ENCODE results near the gene IFNW1. TPM values are rescaled to one million over a fixed set of nuclear protein-coding genes. Genes with fewer than 3 reads are reported as not detected.

IFNW1 gene
- total and polyA plus RNA-seq, 2 of the 13 experiments (the other 11 are each of a cell fraction or from before 2014, with no cell fraction given) = not detected

DNA sequence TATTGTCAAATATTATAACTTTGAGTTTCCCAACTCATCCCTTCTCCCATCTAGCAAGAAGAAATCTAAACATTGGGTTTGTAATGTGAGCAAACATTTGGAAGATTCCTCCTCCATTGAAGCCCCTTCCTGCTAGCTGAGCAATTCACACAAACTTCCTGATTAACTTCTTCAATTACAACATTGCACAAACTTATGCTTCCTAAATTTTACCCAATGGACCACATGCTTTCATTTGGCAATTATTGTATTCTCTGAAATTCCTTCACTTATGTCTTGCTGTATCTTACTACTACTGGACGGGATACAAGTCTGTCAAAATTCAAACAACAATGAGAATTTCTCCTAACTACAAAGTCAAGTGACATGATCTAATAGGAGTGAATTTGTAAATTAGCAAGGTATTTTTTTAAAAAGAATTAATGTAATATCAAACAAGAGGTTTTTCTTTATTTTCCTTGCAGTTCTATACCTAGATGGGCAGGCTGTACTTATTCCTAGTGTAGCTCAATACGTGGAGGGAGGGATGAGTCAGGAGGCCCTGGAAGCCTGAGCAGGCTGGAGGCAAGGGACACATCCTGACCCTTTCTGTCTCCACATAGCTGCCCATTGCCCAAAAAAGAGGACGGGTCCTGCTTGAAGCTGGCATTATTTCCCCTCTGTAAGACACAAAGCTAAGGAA lies 11.8 kb upstream of the IFNW1 start:
- FAIRE-seq = no peak
- Histone ChIP-seq H3K36me3 (replicated peaks in 1 of 2; ENCODE audit: control insufficient read depth in 1 of 2, insufficient read depth in 2 of 2, low read length in 2 of 2) (no peaks in the 10 kb centered on the region), H3K79me2 (ENCODE audit: insufficient read depth, low read length) (no peaks in the 10 kb centered on the region), H3K27ac (ENCODE audit: extremely low read length, insufficient read depth, low read length) (no peak overlapping the region), H3K9ac (ENCODE audit: insufficient read depth, low read depth, low read length) (no peak overlapping the region), H2AFZ (ENCODE audit: low read length) (no peak overlapping the region), H3K27me3 (ENCODE audit: control insufficient read depth in 1 of 2, insufficient read depth in 2 of 2, low read length in 2 of 2) (no peaks in the 10 kb centered on the region), H4K20me1 (ENCODE audit: insufficient read depth, low read length) (no peaks in the 10 kb centered on the region), H3K9me3 (ENCODE audit: low read length) (no peaks in the 10 kb centered on the region; the same call in 1 of the 2 replicates), H3K4me3 (replicated peaks in 1 of 3; ENCODE audit: insufficient read depth in 1 of 3, low read depth in 2 of 3, low read length in 3 of 3) (no peak overlapping the region), H3K4me2 (ENCODE audit: low read depth, low read length) (no peak overlapping the region), H3K4me1 (ENCODE audit: insufficient read depth, low read length) (no peaks in the 10 kb centered on the region)
- no peak for DNase-seq (ENCODE audit: low spot score)
- WGBS (ENCODE audit: low lambda C conversion rate) = 5% methylated on average over 3 of the region's 3 CpGs
- no peak for TF ChIP-seq ZNF232 (CRISPR knock-in tag; IDR thresholded peaks at IDR 0.05; ENCODE audit: borderline replicate concordance)
- TF ChIP-seq ZNF484 (CRISPR knock-in tag; IDR thresholded peaks at IDR 0.05; ENCODE audit: borderline replicate concordance, low read depth) = no peak
- no peak for TF ChIP-seq RBFOX2 (IDR thresholded peaks at IDR 0.05; ENCODE audit: low read depth, low read length)
- TF ChIP-seq ZSCAN9 (CRISPR knock-in tag; IDR thresholded peaks at IDR 0.05; ENCODE audit: borderline replicate concordance) = no peak
- TF ChIP-seq, protein P1, sequence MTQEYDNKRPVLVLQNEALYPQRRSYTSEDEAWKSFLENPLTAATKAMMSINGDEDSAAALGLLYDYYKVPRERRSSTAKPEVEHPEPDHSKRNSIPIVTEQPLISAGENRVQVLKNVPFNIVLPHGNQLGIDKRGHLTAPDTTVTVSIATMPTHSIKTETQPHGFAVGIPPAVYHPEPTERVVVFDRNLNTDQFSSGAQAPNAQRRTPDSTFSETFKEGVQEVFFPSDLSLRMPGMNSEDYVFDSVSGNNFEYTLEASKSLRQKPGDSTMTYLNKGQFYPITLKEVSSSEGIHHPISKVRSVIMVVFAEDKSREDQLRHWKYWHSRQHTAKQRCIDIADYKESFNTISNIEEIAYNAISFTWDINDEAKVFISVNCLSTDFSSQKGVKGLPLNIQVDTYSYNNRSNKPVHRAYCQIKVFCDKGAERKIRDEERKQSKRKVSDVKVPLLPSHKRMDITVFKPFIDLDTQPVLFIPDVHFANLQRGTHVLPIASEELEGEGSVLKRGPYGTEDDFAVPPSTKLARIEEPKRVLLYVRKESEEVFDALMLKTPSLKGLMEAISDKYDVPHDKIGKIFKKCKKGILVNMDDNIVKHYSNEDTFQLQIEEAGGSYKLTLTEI (CRISPR knock-in tag; conservative IDR thresholded peaks at IDR 0.05) = no peak
- TF ChIP-seq, protein P2, sequence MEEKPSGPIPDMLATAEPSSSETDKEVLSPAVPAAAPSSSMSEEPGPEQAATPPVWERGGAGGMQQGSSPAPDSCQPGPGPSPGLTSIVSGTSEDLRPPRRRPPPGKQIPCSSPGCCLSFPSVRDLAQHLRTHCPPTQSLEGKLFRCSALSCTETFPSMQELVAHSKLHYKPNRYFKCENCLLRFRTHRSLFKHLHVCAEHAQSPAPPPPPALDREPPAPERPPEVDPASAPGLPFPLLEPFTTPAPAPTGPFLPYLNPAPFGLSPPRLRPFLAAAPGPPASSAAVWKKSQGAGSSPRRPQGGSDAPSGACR (CRISPR knock-in tag; IDR thresholded peaks at IDR 0.05) = no peak
- TF ChIP-seq KAT7 (CRISPR knock-in tag; IDR thresholded peaks at IDR 0.05; ENCODE audit: borderline replicate concordance) = no peak
- no peak for TF ChIP-seq HNRNPH1 (optimal IDR thresholded peaks at IDR 0.05; ENCODE audit: low read depth, low read length)
- no peak for TF ChIP-seq IKZF1 (IDR thresholded peaks at IDR 0.05)
- TF ChIP-seq ZMYM3 (CRISPR knock-in tag; IDR thresholded peaks at IDR 0.05) = no peak
- TF ChIP-seq, protein P3, sequence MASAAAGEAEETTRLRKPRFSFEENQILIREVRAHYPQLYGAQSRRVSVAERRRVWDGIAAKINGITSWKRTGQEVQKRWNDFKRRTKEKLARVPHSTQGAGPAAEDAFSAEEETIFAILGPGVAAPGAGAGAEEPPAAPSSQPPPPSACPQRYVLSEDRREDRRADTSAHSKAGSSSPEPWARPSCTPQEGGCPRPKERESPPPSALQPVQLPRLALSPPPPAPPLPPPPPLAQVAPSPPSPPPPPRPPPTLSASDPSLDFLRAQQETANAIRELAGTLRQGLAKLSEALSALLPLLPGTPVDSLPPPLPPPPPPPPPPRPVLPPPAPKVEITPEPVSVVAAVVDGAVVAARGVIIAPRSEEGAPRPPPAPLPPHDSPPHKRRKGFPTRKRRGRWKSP (CRISPR knock-in tag; IDR thresholded peaks at IDR 0.05) = no peak
- TF ChIP-seq MXD4 (CRISPR knock-in tag; IDR thresholded peaks at IDR 0.05) = no peak
- no peak for TF ChIP-seq ZNF274 (CRISPR knock-in tag; IDR thresholded peaks at IDR 0.05)
- BruUV-seq (replicated peaks) = no TSS peak
- intact Hi-C loops (cut with micrococcal nuclease; ENCODE audit: unreplicated experiment) (no loop called here), in situ Hi-C loops (cut with HindIII; ENCODE audit: extremely low pct_ligation_motif_present, low pct_unique_long_range_greater_than_20kb) (no loop called here)
- ChIA-PET POLR2A (no interaction called here), CTCF (ENCODE audit: low intra/inter-chr PET ratio, low total read pairs) (no interaction called here)
- peak; percentile 35; the same call in 2 of the 3 replicates for ATAC-seq

Data from HepG2 (cell line).